Activated CD4-positive, alpha-beta T cell treated with anti-CD3 and anti-CD28 coated beads, Interleukin-2, Interleukin-6, amounts not matched to agents 100 ng/mL and 50 ng/mL, durations not matched to agents 16 hours and 8 hours (primary cell): Measurements from ENCODE around the gene EVA1B.

Source experiments
- DNase-seq: peaks from one replicate; pipeline ENCODE4 v3.0.0-alpha.2; 2020

Gene EVA1B

DNA sequence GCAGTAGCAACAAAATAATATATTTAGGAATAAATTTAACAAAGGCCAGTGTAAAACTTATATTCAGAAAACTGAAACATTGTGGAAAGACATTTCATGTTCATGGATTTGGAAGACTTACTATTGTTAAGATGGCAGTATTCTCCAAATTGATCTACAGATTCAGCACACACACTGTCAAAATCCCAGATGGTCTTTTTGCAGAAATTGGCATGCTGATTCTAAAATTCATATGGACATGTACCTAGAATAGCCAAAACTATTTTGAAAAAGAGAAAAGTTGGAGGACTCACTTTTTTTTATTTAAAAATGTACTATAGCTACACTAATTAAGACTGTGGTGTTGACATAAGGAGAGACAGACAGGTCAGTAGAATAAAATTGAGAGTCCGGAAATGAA, 49.2 kb downstream of the EVA1B start:
- DNase-seq = no peak

DNA sequence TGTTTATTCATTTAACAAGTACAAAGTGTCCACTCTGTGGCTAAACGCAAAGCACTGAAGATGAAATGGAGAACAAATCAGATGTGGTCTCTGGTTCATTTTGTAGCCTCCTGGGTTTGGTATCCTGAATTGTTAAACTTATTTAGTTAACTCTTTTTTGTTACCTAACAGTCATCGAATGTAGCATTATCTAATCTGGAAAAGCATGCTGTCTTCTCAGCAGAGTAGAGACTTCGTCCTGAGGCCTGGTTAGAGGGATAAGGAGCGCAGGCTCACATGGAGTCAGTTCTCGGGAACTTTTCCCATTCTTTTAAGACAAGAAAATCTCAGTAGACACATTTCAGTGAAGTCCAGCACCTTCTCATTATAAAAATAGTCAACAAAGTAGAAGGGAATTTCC, 50.4 kb downstream of the EVA1B start:
- no peak for DNase-seq
